ENCODE results near the gene CES4A. TPM values are rescaled to one million over a fixed set of nuclear protein-coding genes. Genes with fewer than 3 reads are reported as not detected.
"Not testable (repeated sequence)": the region's sequence is repeated elsewhere in the genome, so short reads cannot be mapped to it uniquely, and the experiment has no call there.

Gene CES4A
- total and polyA plus RNA-seq, 12 donors, result 3.8 to 20.6 (median 6.2) TPM

- H3K27me3 ChIP-seq, result peaks cover 0 to 52% (median 16%) of the 10 kb centered on the region in 7 donors
- 77 to 81% methylated on average over 10 of the region's 10 CpGs for WGBS, 2 donors
- H3K9me3 ChIP-seq, result peaks cover 0 to 6% (median 0%) of the 10 kb centered on the region in 11 donors
- no peaks in the 10 kb centered on the region for H3K36me3 ChIP-seq
- intact Hi-C loops (cut with DNase I), result loop anchor here in 3 of 10 donors (2.0 to 10.0 kb wide), 3 partner anchors 59 to 231 kb away; partner anchors contain the start of gene MATCAP1 (in 1 of the 3)
- DNase-seq (no peak), ATAC-seq (no peak)
- peaks cover 0 to 10% (median 8%) of the 10 kb centered on the region in 9 donors for H3K4me1 ChIP-seq
- H3K4me3 ChIP-seq, result no peak overlapping the region
- H3K27ac ChIP-seq, result no peak overlapping the region
- TF ChIP-seq, protein P1, sequence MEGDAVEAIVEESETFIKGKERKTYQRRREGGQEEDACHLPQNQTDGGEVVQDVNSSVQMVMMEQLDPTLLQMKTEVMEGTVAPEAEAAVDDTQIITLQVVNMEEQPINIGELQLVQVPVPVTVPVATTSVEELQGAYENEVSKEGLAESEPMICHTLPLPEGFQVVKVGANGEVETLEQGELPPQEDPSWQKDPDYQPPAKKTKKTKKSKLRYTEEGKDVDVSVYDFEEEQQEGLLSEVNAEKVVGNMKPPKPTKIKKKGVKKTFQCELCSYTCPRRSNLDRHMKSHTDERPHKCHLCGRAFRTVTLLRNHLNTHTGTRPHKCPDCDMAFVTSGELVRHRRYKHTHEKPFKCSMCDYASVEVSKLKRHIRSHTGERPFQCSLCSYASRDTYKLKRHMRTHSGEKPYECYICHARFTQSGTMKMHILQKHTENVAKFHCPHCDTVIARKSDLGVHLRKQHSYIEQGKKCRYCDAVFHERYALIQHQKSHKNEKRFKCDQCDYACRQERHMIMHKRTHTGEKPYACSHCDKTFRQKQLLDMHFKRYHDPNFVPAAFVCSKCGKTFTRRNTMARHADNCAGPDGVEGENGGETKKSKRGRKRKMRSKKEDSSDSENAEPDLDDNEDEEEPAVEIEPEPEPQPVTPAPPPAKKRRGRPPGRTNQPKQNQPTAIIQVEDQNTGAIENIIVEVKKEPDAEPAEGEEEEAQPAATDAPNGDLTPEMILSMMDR (IDR thresholded peaks at IDR 0.05), result no peak
Measured at GRCh38 chr16:66953462-66954096, 34.8 kb upstream of the CES4A start.

DNA sequence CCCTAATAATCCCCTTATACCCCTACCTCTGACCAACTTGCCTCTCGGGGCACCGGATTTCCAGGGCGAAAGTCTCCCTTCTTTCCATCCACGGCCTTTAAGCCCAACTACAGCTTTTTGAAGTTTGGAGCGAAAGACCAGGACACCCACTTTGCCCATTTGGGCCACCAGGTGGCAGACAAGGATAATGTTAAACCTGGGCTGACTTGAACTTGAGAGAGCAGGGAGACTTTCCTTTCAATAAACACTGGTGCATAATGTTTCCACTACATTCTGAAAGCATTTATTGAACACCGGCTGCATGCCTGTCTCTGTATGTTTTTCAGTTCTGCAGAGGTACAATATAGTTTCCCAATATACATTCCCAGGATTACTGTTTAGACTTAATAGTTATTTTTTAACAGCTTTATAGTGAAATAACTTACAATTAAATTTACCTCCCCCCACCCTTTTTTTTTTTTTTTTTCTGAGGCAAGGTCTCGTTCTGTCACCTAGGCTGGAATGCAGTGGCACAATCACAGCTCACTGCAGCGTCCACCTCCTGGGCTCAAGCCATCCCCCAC is 34.2 kb upstream of the CES4A start:
- H3K27ac ChIP-seq, result no peak overlapping the region
- H3K9me3 ChIP-seq, result peaks cover 0 to 6% (median 0%) of the 10 kb centered on the region in 11 donors
- peak in 7 of 8 donors; percentile 55 to 82 (median 76) for ATAC-seq
- WGBS, 2 donors, result 20 to 26% methylated on average over 8 of the region's 8 CpGs
- intact Hi-C loops (cut with DNase I), result loop anchor here in 3 of 10 donors (2.0 to 10.0 kb wide), 3 partner anchors 59 to 231 kb away; partner anchors contain the start of gene MATCAP1 (in 1 of the 3)
- DNase-seq, result peak; percentile 64 to 70
- peaks cover 0 to 46% (median 10%) of the 10 kb centered on the region in 7 donors for H3K27me3 ChIP-seq
- H3K36me3 ChIP-seq, result no peaks in the 10 kb centered on the region
- H3K4me1 ChIP-seq, result peaks cover 0 to 4% (median 2%) of the 10 kb centered on the region in 9 donors
- TF ChIP-seq, protein P1 (IDR thresholded peaks at IDR 0.05), result peak; percentile 63 to 83 (median 79)
- H3K4me3 ChIP-seq, result no peak overlapping the region

- H3K27me3 ChIP-seq, result peaks cover 0 to 33% (median 5%) of the 10 kb centered on the region in 7 donors
- H3K4me1 ChIP-seq, H3K4me3 ChIP-seq, H3K36me3 ChIP-seq, H3K9me3 ChIP-seq, H3K27ac ChIP-seq, ATAC-seq, DNase-seq: not testable (repeated sequence)
- WGBS, 2 donors, result 70% methylated on average over 17 of the region's 17 CpGs
- intact Hi-C loops (cut with DNase I), result loop anchor here in 3 of 10 donors (2.0 to 10.0 kb wide), 3 partner anchors 61 to 229 kb away; partner anchors contain the start of gene MATCAP1 (in 1 of the 3)
Measured at GRCh38 chr16:66955363-66956153, 32.8 kb upstream of the CES4A start.

- intact Hi-C loops (cut with DNase I), result loop anchor here in 2 of 10 donors (10.0 kb wide), 2 partner anchors 61 to 229 kb away; partner anchors contain the start of gene MATCAP1 (in 1 of the 2)
- H3K4me1 ChIP-seq, result peaks cover 0 to 11% (median 0%) of the 10 kb centered on the region in 9 donors
- 69 to 73% methylated on average over 1 of the region's 1 CpG for WGBS, 2 donors
Measured at GRCh38 chr16:66956154-66956457, 32.3 kb upstream of the CES4A start.

More at GRCh38 chr16:66956154-66956457, 32.3 kb upstream of the CES4A start:
- not testable (repeated sequence) for H3K36me3 ChIP-seq, ATAC-seq, H3K9me3 ChIP-seq, H3K27ac ChIP-seq, H3K4me3 ChIP-seq, DNase-seq
- peaks cover 0 to 28% (median 5%) of the 10 kb centered on the region in 7 donors for H3K27me3 ChIP-seq
